GM08714 (cell line): Measurements from ENCODE around the gene LRIT1.

Source experiments
- H3K4me3 ChIP-seq: fragments of 200-500 bp; sonication (Bioruptor generic); 2 replicates; pipeline ENCODE4 v1.5.1; 2014; ENCODE audit warnings: mild to moderate bottlenecking, low read length, inconsistent platforms
- ZNF274 ChIP-seq: IDR thresholded peaks from 2 replicates; pipeline ENCODE4 v1.6.1; 2012; ENCODE audit warnings: mild to moderate bottlenecking, low read depth, low read length

LRIT1 gene

DNA sequence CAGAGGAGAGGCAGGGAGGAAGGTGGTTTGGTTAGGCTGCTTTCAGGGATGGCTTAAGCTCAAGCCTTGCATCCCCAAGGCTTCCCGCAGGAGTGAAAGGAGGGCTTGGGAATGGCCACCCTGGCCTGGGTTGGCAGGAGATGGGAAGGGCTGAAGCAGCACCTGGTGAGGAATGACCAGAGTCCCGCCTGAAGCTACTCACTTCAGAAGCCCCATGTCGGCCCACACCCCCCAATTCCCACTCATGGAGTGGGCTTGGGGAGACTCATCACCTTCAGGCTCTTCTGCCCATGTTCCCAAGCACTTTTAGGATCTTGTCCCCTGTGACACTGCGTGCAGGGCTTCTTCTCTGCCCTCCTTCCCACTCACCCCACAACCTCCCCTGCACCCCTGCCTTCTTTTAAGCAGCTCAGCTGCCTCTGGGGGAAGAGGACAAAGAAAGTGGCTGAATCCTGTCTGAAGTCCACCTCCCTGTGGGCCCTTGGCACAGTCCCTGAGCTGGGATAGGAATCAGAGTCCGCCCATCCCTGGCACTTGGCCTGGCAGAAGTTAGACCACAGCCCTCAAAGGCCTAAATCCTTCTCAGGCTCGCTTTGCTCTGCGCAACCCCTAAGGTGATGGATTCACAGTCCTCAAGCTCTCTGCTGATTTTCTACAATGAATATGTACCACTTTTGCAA lies 20.0 kb upstream of the LRIT1 start:
- TF ChIP-seq ZNF274: no peak
- H3K4me3 ChIP-seq: no peak overlapping the region

DNA sequence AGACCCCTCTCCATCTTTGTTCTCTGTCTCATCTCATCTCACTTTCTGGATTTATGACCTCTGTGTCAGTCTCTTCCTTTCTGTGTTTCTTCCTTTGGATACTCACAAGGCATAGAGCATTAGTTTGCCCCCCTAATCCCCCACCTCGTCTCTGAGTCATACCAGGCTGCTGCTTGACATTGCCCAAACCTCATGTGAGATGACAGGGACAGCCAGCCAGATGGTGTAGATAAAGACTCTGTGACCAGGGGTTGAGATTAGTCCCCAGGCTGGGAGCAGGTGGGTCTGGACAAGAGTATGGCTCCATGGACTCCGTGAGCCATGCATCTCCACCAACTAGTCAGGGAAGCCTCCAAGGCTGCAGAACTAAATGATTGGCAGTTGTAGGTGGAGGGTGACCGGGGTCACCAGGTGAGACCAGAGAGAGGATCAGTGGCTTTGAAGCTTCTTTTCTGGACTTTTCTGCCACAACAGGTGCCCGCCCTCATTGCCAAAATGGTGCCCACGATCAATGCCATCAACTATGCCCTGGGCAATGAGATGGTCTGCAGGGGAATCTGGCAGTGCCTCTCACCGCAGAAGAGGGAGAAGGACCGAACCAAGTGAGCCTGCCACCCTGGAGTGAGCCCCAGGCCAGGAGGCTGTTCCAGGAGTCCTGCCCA lies 16.8 kb upstream of the LRIT1 start:
- TF ChIP-seq ZNF274: no peak
- H3K4me3 ChIP-seq: no peak overlapping the region

DNA sequence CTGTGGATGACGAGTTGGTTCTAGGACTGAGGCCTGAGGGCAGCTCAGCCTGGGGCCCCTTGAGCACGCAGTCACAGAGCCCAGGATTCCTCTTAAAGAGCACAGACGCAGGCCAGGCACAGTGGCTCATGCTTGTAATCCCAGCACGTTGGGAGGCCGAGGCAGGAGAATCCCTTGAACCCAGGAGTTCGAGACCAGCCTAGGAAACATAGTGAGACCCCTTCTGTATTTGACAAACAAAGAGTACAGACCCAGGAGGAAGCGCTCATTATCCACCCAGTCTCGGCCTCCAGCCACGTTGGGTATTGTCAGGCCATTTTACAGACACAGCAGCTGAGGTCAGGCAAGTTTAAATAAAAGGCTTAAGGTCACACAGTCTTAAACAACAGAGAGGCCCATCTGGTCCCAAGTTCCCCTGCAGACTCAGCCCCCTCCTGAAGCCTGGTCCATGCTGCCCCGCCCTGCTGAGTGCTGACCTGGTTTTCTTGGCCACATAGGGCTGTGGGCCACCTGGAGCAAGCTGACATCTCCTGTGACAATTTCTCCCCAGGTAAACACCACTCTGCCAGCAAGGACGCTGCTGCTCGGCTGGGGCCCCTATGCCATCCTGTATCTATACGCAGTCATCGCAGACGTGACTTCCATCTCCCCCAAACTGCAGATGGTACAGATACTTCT lies 16.1 kb upstream of the LRIT1 start:
- H3K4me3 ChIP-seq: no peak overlapping the region
- TF ChIP-seq ZNF274: no peak

DNA sequence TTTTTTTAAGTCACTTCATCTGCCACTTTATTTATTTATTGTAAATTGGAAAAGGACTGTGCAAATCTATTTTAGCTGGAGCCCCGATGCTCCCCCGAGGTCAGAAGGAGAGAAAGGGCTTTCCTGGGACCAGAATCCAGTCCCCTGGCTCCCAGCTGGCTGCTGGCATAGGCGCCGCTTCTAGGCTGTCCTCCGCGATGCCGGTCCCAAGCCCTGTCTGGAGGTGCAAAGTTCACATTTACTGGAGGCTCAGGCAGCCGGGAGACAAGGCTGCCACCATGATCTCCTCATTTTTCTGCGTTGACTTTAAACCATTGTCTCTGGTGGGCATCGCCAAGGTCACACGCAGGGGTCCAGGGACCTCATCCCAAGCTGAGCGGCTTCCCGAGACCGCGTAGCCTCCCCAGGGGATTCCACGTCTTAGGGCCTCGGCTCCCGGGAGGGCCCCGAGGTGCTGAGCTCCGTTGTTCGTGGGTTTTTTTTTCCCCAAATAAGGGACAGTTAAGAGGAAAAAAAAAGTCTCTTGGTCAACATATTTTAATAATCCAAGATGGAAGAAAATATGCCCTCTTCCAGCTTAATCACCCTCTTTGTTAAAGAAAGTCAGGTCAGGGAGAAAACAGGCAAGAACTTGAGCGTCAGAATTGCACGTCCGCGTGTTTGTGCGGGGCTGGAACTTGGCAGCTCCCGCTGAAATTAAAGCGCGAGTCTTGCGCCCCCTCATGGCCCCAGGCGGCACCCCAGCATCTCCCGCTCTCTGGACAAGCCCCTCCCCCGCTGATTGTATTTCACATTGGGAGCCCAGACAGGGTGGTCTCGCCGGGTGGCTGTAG lies 15.4 kb upstream of the LRIT1 start:
- H3K4me3 ChIP-seq: no peak overlapping the region
- no peak for TF ChIP-seq ZNF274

DNA sequence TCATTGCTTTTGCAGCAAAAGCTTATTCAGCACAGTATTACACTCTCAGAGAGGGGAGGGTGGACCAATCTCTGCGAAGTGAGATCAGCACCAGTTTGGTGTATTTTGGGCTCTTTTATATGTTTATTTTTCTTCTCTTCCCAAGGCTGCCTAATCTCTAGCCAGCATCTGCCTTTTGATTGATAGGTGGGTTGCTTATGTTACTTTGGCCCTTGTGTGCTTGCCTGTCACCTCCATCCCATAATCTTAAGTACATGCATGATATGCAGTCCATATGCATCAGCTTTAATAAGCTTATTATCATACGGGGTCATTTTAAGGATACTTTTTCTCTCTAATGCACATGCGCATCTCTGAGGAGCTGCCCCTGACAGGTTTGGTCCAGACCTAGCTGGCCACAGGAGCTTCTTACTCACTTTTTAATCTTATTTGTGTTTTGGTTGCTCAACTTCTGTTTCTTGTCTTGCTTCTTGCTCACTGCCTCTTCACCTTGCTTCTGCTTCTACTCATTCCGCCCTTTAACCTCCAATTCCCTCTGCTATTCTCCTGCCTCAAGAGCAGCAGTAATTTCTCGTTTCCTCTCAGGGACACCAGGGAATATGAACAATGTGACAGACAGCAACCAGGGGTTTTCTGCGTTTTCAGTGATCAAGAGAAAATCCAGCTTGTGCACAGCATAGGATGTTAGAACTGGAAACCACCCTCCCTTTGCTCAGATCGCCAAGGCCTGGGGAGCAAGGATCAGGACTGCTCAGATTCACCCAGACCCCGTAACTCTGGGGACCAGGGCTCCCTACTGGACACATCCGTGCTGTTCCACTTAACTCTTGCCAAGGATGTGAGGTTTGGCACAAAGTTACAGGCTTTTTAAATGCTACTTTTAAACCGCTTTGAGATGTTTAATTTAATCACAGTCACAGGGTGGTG lies 13.5 kb upstream of the LRIT1 start:
- no peak for TF ChIP-seq ZNF274
- H3K4me3 ChIP-seq: no peak overlapping the region

DNA sequence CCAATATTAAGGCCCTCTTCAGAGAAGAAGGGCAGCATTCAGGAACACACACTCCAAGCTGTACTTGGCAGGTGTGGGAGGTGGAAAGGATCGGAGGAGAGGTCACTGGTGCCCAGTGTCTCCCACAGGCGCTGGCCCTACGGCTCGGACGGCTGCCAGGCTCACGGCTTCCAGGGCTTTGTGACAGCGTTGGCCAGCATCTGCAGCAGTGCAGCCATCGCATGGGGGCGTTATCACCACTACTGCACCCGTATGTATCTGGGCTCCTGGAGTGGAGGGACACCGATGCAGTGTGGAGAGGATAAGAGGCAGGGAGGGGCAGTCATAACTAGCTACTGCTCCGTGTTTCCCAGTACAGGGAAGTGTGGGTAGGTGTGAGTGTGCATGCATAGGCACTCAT lies 7.4 kb upstream of the LRIT1 start:
- no peak overlapping the region for H3K4me3 ChIP-seq
- no peak for TF ChIP-seq ZNF274

DNA sequence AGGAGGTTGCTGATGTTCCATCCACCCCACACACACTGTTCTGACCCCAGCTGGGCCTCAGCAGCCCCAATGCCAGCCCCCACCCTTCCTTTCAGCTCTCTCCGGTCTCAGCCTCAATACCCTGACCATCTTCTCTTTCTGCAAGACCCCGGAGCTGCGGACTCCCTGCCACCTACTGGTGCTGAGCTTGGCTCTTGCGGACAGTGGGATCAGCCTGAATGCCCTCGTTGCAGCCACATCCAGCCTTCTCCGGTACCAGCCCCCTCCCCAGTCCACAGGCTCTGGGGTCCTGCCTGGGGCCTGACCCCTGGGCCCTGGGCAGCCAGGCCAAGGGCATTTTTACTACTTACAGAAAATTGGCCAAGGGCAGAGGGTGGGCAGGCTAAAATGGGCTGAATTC lies 6.2 kb upstream of the LRIT1 start:
- no peak for TF ChIP-seq ZNF274

DNA sequence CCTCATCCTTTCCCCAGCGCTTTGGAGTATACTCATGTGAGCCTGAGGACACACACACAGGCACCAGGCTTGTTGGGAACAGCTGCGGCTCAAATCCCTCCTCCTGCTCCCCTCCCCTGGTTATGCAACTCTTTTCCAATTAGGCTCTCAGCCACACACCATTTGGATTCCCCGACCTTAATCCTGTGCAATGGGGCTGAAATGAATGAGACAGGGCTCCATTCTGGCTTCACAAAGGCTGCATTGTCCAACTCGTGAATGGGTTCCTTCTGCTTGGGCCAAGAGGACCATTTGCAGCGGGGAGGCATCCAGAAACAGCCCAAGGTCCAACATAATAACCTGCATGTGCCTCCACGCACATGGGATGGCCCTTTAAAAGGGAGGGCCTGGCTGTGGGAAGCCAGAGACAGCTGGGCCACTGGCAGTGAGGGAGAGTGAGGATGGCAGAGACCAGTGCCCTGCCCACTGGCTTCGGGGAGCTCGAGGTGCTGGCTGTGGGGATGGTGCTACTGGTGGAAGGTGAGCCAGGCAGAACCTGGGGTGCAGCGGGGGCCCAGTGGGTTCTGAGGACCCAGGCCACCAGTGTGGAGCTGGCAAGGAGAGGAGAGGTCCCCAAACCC lies 3.4 kb upstream of the LRIT1 start, which contains the start of gene RGR:
TSS of gene RGR (plus strand) at position 403 of the 620 bp plus-strand sequence. CDS start at position 441, 38 bp downstream.
- no peak for TF ChIP-seq ZNF274
- no peak within 1 kb of the TSS for H3K4me3 ChIP-seq

More for the DNA sequence above, 6.2 kb upstream of the LRIT1 start:
- no peak overlapping the region for H3K4me3 ChIP-seq

DNA sequence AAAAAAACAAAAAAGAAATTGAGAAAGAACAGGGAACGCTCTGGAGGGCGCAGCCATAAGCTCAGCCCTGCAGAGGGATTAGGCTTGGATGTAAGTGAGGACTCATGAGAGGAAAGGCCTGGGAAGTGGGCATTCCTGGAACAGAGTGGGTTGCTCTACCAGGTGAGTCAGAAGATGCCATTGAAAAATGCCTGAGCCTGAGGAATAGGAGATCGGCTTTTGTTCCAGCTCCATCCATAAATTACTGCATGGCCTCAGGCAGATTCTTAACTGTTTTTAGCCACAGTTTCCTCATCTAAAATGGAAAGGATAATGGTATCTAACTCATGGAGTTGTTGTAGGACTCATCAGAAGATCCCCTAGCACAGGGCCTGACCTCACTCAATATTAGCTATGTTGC lies 2.4 kb upstream of the LRIT1 start:
- H3K4me3 ChIP-seq: no peak overlapping the region
- TF ChIP-seq ZNF274: no peak

DNA sequence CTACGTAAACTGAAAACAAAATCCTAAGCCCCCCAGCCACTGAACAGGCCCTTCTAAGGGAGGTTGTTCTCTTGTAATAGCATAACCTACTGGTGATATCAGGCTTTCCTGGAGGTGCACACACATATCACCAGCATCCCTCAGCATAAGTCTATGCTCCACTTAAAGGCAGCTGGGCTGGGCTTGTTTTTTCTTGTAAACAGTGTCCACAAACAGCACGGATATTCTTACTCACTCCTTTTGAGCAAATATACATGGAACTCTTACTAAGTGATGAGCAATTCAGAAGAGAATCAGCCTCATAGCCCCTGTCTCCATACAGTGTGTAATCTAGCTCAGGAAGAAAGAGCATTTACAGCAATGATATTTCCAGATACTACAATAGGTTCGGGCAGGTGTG lies 2.4 kb downstream of the LRIT1 start:
- no peak for TF ChIP-seq ZNF274

DNA sequence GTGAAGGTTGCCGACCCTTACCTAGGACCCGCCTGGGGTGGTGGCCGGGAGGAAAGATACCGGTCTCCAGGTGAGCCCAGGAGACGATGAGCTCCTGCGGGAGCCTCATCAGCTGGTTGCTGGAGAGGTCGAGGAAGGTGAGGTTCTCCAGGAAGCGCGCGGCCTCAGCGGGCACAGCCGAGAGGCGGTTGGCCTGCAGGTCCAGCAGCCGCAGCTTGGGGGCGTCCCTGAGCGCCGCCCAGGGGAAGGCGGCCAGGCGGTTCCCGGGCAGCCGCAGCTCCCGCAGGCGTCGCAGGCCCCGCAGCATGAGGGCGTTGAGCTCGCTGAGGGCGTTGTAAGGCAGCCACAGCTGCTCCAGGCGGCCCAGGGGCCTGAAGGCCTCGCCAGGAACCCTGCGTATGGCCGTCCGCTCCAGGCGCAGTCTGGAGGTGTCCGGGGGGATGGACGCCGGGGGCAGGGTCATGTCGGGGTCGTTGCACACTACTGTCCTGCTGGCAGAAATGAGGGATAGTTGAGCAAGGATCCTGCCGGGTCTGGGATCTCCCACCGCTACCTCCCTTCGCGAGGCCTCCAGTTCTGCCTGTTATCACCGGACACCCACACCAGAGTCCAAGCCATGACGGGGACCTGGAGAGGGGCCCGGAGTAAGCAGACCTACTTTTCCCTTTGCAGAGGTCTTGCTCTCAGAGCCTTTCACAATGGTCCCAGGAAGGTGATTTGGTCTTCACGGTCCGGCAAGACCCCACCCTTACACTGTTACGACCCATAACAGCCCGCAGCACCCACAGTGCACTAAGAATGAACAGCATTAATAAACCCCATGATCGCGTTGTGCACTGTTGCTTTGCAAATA lies 3.9 kb downstream of the LRIT1 start:
- TF ChIP-seq ZNF274: no peak
- no peak overlapping the region for H3K4me3 ChIP-seq

More for the DNA sequence above, 2.4 kb downstream of the LRIT1 start:
- no peak overlapping the region for H3K4me3 ChIP-seq

DNA sequence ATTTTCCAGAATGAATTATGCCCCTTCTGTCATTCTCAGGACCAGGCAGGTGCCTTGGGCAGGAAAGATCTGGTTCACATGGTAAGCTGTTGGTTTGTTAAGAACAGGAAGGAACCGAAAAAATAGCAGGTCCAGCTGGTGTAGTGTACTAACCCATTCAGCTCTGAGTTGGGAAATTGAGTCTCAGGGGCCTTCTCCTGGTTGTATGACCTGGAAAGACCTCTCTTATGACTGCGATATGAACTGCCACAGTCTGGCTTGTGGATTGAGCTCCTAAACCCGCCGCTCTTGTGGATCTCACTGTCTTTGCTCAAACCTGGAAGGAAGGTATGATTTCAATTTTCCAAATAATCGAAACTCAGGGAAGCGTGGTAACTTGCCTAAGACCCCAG lies 4.5 kb downstream of the LRIT1 start:
- no peak for TF ChIP-seq ZNF274
- no peak overlapping the region for H3K4me3 ChIP-seq

DNA sequence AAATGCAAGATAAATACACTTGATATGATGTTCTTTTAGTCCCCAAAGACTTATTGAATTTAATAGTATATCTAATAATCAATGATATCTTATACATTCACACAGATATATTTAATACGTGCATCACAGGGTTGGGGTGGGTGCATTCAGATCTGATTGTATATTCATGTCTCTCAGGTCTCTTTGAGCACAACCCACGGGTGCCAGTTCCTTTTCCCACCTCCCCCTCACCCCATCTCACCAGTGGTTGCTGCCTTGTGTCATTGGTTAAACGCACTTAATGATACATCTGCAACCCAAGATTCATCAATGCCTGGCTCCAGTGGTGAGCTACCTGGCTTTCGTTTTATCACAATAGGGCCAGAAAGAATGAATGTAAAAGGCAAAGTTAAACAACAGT lies 6.2 kb downstream of the LRIT1 start:
- no peak for TF ChIP-seq ZNF274
- no peak overlapping the region for H3K4me3 ChIP-seq
